ENCODE measurements around the gene CFAP206.

- TF ChIP-seq, protein P1, sequence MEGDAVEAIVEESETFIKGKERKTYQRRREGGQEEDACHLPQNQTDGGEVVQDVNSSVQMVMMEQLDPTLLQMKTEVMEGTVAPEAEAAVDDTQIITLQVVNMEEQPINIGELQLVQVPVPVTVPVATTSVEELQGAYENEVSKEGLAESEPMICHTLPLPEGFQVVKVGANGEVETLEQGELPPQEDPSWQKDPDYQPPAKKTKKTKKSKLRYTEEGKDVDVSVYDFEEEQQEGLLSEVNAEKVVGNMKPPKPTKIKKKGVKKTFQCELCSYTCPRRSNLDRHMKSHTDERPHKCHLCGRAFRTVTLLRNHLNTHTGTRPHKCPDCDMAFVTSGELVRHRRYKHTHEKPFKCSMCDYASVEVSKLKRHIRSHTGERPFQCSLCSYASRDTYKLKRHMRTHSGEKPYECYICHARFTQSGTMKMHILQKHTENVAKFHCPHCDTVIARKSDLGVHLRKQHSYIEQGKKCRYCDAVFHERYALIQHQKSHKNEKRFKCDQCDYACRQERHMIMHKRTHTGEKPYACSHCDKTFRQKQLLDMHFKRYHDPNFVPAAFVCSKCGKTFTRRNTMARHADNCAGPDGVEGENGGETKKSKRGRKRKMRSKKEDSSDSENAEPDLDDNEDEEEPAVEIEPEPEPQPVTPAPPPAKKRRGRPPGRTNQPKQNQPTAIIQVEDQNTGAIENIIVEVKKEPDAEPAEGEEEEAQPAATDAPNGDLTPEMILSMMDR (IDR thresholded peaks at IDR 0.05): no peak
- TF ChIP-seq POLR2AphosphoS5 (IDR thresholded peaks at IDR 0.05): no peak
Observed at GRCh38 chr6:87484491-87484890, 76.7 kb downstream of the CFAP206 start.
